Neural cell (in vitro differentiated cells): ENCODE measurements around the gene PPP1R10. TPM values are rescaled to one million over a fixed set of nuclear protein-coding genes. Genes with fewer than 3 reads are reported as not detected.

Source experiments
- H2AFZ ChIP-seq: fragments of 200-600, 300-800 bp; sonication (generic), shearing (Covaris generic); 2 replicates; pipeline ENCODE4 v1.6.0; 2014; ENCODE audit warnings: low read depth, mild to moderate bottlenecking, antibody characterized with exemption, low read length, moderate library complexity
- H3F3A ChIP-seq: fragments of 200-600 bp; shearing (Covaris generic); 2 replicates; pipeline ENCODE4 v1.6.1; 2016; ENCODE audit warnings: mild to moderate bottlenecking, moderate library complexity, mixed read lengths, antibody characterized with exemption, low read length; ENCODE audit not compliant: insufficient read depth, poor library complexity, severe bottlenecking
- H3K27ac ChIP-seq: fragments of 200-600, 300-800 bp; sonication (generic), shearing (Covaris generic); 2 replicates; pipeline ENCODE4 v1.5.1; 2014; ENCODE audit warnings: mild to moderate bottlenecking, low read length, moderate library complexity
- H3K27me3 ChIP-seq: fragments of 300-800, 200-600 bp; sonication (generic), shearing (Covaris generic); 2 replicates; pipeline ENCODE4 v1.6.0; 2014; ENCODE audit warnings: mild to moderate bottlenecking, low read depth, low read length, moderate library complexity; ENCODE audit not compliant: insufficient read depth
- H3K36me3 ChIP-seq: fragments of 300-800, 200-600 bp; sonication (generic), shearing (Covaris generic); 2 replicates; pipeline ENCODE4 v1.5.1; 2014; ENCODE audit warnings: mild to moderate bottlenecking, antibody characterized with exemption, low read length, moderate library complexity; ENCODE audit not compliant: insufficient read depth
- H3K4me2 ChIP-seq: fragments of 300-800, 200-600 bp; sonication (generic), shearing (Covaris generic); 2 replicates; pipeline ENCODE4 v1.6.0; 2014; ENCODE audit warnings: mild to moderate bottlenecking, low read length
- H3K4me3 ChIP-seq: fragments of 300-800, 200-600 bp; sonication (generic), shearing (Covaris generic); 2 replicates; pipeline ENCODE4 v1.5.1; 2014; ENCODE audit warnings: mild to moderate bottlenecking, low read length, moderate library complexity
- H3K79me2 ChIP-seq: fragments of 200-600 bp; shearing (Covaris generic); replicated peaks from 2 replicates; pipeline ENCODE4 v1.6.0; 2014; ENCODE audit warnings: mild to moderate bottlenecking, low read length, moderate library complexity; ENCODE audit not compliant: insufficient read depth
- H3K9ac ChIP-seq: fragments of 300-800, 200-600 bp; sonication (generic), shearing (Covaris generic); 2 replicates; pipeline ENCODE4 v1.6.1; 2016; ENCODE audit warnings: mild to moderate bottlenecking, low read length, mixed read lengths
- H3K9me2 ChIP-seq: fragments of 200-600 bp; shearing (Covaris generic); 2 replicates; pipeline ENCODE4 v1.6.1; 2016; ENCODE audit warnings: mild to moderate bottlenecking, low read length, mixed read lengths; ENCODE audit not compliant: insufficient read depth
- H3K9me3 ChIP-seq: fragments of 200-600, 300-800 bp; sonication (generic), shearing (Covaris generic); 2 replicates; pipeline ENCODE4 v1.6.1; 2016; ENCODE audit warnings: mild to moderate bottlenecking, mixed run types, low read length, moderate library complexity, mixed read lengths
- H4K20me1 ChIP-seq: fragments of 200-600 bp; shearing (Covaris generic); 2 replicates; pipeline ENCODE4 v1.6.1; 2016; ENCODE audit warnings: mild to moderate bottlenecking, mixed run types; ENCODE audit not compliant: insufficient read depth
- EP300 ChIP-seq: fragments of 450-650 bp; conservative IDR thresholded peaks from 2 replicates; pipeline ENCODE4 v1.6.1; 2014; ENCODE audit warnings: antibody characterized with exemption, mild to moderate bottlenecking, moderate library complexity; ENCODE audit not compliant: poor library complexity, severe bottlenecking
- EZH2 ChIP-seq: fragments of 200-600, 300-800 bp; shearing (Covaris generic), sonication (generic); IDR thresholded peaks from 2 replicates; pipeline ENCODE4 v1.6.1; 2014; ENCODE audit warnings: antibody characterized with exemption, low read length, borderline replicate concordance, mild to moderate bottlenecking; ENCODE audit not compliant: insufficient read depth, poor library complexity, severe bottlenecking
- MXI1 ChIP-seq: fragments of 450-650 bp; conservative IDR thresholded peaks from 2 replicates; pipeline ENCODE4 v1.6.1; 2014; ENCODE audit warnings: antibody characterized with exemption, mild to moderate bottlenecking; ENCODE audit not compliant: poor library complexity, severe bottlenecking
- POLR2AphosphoS5 ChIP-seq: IDR thresholded peaks from 2 replicates; pipeline ENCODE4 v1.6.1; 2012
- RAD21 ChIP-seq: fragments of 450-650 bp; conservative IDR thresholded peaks from 2 replicates; pipeline ENCODE4 v1.6.1; 2014; ENCODE audit warnings: antibody characterized with exemption, mild to moderate bottlenecking, moderate library complexity
- SMC3 ChIP-seq: fragments of 450-650 bp; conservative IDR thresholded peaks from 2 replicates; pipeline ENCODE4 v1.6.1; 2014; ENCODE audit warnings: antibody characterized with exemption, mild to moderate bottlenecking, moderate library complexity; ENCODE audit not compliant: poor library complexity
- TAF1 ChIP-seq: IDR thresholded peaks from 2 replicates; pipeline ENCODE4 v1.6.1; 2012; ENCODE audit warnings: low read depth
- polyA plus RNA-seq: library from polyadenylated mRNA; depleted of rRNA; stranded (reverse); fragments of >200 nt; gene quantifications from 2 replicates; pipeline ENCODE4 v1.2.3, GENCODE V29; 2014
- TF ChIP-seq, protein P1 (sequence below): IDR thresholded peaks from 2 replicates; pipeline ENCODE4 v1.6.1; 2012; ENCODE audit warnings: borderline replicate concordance
- TF ChIP-seq, protein P2 (sequence below): fragments of 450-650 bp; IDR thresholded peaks from 2 replicates; pipeline ENCODE4 v1.5.1; 2014; ENCODE audit warnings: antibody characterized with exemption, mild to moderate bottlenecking, moderate library complexity; ENCODE audit not compliant: poor library complexity, severe bottlenecking

The PPP1R10 gene
- polyA plus RNA-seq, 1 donor from 2014 or later = 13.7 TPM

DNA sequence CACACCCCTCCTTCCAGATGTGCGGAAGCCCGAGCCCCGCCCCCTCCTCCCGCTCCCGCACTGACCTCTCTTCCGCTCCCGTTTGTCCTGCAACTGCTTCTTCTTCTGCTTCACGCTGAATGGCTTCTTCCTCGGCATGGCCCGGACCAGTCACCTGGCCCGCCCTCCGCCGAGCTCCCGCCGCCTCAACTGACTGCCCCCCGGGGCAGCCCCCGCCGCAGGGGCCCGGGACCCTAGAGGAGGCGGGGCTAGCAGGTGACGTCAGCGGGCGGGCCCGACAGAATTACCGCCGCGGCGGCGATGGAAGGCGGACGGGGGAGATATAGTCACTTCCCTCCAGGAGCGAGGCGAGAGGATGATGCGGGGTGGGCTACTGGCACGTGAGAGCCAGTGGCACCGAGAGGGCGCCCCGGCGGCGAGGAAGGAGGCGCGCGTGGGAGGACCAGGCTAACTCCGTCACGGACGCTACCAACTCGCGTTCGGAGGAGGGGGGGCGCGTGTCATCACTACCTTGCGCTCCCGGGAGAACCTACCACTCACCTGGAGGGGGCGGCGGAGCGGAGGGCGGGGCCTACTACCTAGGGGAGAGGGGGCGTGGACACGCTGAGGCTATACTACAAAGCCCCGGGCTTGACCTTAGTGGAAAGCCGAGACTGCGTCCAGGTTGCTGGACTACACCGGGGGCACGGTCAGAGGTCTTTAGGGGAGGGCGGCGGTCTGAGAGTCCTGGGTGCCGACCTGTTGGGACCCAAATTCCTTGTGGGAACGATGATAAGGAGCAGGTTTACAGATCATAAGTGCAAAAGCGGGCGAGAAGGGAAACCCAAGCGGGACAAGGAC is 60.8 kb downstream of the PPP1R10 start, which contains the start of gene GNL1:
Gene GNL1, minus strand, starts transcription at position 424 of the 840 bp plus-strand sequence. Its CDS starts 286 bp downstream, at position 138.
- H4K20me1 ChIP-seq = no peaks in the 10 kb centered on the region
- H3F3A ChIP-seq = no peaks in the 10 kb centered on the region
- H3K9ac ChIP-seq = peak within 1 kb of the TSS; percentile 97
- peak within 1 kb of the TSS; percentile 88 for H2AFZ ChIP-seq
- TF ChIP-seq, protein P1, sequence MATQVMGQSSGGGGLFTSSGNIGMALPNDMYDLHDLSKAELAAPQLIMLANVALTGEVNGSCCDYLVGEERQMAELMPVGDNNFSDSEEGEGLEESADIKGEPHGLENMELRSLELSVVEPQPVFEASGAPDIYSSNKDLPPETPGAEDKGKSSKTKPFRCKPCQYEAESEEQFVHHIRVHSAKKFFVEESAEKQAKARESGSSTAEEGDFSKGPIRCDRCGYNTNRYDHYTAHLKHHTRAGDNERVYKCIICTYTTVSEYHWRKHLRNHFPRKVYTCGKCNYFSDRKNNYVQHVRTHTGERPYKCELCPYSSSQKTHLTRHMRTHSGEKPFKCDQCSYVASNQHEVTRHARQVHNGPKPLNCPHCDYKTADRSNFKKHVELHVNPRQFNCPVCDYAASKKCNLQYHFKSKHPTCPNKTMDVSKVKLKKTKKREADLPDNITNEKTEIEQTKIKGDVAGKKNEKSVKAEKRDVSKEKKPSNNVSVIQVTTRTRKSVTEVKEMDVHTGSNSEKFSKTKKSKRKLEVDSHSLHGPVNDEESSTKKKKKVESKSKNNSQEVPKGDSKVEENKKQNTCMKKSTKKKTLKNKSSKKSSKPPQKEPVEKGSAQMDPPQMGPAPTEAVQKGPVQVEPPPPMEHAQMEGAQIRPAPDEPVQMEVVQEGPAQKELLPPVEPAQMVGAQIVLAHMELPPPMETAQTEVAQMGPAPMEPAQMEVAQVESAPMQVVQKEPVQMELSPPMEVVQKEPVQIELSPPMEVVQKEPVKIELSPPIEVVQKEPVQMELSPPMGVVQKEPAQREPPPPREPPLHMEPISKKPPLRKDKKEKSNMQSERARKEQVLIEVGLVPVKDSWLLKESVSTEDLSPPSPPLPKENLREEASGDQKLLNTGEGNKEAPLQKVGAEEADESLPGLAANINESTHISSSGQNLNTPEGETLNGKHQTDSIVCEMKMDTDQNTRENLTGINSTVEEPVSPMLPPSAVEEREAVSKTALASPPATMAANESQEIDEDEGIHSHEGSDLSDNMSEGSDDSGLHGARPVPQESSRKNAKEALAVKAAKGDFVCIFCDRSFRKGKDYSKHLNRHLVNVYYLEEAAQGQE = peak; percentile 87
- TF ChIP-seq, protein P2, sequence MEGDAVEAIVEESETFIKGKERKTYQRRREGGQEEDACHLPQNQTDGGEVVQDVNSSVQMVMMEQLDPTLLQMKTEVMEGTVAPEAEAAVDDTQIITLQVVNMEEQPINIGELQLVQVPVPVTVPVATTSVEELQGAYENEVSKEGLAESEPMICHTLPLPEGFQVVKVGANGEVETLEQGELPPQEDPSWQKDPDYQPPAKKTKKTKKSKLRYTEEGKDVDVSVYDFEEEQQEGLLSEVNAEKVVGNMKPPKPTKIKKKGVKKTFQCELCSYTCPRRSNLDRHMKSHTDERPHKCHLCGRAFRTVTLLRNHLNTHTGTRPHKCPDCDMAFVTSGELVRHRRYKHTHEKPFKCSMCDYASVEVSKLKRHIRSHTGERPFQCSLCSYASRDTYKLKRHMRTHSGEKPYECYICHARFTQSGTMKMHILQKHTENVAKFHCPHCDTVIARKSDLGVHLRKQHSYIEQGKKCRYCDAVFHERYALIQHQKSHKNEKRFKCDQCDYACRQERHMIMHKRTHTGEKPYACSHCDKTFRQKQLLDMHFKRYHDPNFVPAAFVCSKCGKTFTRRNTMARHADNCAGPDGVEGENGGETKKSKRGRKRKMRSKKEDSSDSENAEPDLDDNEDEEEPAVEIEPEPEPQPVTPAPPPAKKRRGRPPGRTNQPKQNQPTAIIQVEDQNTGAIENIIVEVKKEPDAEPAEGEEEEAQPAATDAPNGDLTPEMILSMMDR = peak; percentile 34
- TF ChIP-seq SMC3 = no peak
- peak; percentile 18 for TF ChIP-seq TAF1
- no peak for TF ChIP-seq RAD21
- peak; percentile 66 for TF ChIP-seq EP300
- TF ChIP-seq POLR2AphosphoS5 = peak; percentile 94
- no peaks in the 10 kb centered on the region for H3K9me3 ChIP-seq
- H3K27me3 ChIP-seq = no peaks in the 10 kb centered on the region
- peaks cover under 1% of the 10 kb centered on the region for H3K36me3 ChIP-seq
- H3K4me3 ChIP-seq = peak within 1 kb of the TSS; percentile 99
- H3K4me2 ChIP-seq = peak within 1 kb of the TSS; percentile 92
- H3K79me2 ChIP-seq = peaks cover 29% of the 10 kb centered on the region
- peak within 1 kb of the TSS; percentile 99 for H3K27ac ChIP-seq
- H3K9me2 ChIP-seq = no peaks in the 10 kb centered on the region

DNA sequence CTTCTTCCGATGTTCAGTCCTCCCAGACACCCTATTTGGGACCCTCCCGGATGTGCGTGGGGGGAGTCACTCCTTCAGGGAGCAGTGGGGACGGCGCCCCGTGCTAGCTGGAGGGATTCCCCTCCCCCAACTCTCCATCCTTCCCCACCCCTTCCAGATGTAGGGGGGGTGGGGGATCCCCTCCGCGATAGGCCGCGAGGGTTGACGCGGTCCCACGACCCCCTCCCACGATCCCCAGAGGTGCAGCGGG is 61.3 kb downstream of the PPP1R10 start:
- no peaks in the 10 kb centered on the region for H3K36me3 ChIP-seq
- H3K9me3 ChIP-seq = no peaks in the 10 kb centered on the region
- H3K4me2 ChIP-seq = peak overlapping the region; percentile 91
- no peaks in the 10 kb centered on the region for H3K9me2 ChIP-seq
- H3K4me3 ChIP-seq = peak overlapping the region; percentile 99
- no peaks in the 10 kb centered on the region for H3F3A ChIP-seq
- H2AFZ ChIP-seq = peak overlapping the region; percentile 69
- no peaks in the 10 kb centered on the region for H3K27me3 ChIP-seq
- peak overlapping the region; percentile 99 for H3K27ac ChIP-seq
- no peaks in the 10 kb centered on the region for H4K20me1 ChIP-seq
- TF ChIP-seq EZH2 = no peak
- TF ChIP-seq MXI1 = peak; percentile 15
- TF ChIP-seq EP300 = no peak
- no peak for TF ChIP-seq TAF1
- TF ChIP-seq SMC3 = peak; percentile 13
- no peak for TF ChIP-seq POLR2AphosphoS5
- TF ChIP-seq, protein P2 = no peak
- no peak for TF ChIP-seq RAD21
- TF ChIP-seq, protein P1 = no peak
- peak overlapping the region; percentile 97 for H3K9ac ChIP-seq
- peaks cover 29% of the 10 kb centered on the region for H3K79me2 ChIP-seq
